Measurements from ENCODE around the gene CADPS2. TPM values are rescaled to one million over a fixed set of nuclear protein-coding genes. Genes with fewer than 3 reads are reported as not detected.

Gene CADPS2
- total RNA-seq, 1 donor from 2014 or later = 20.9 TPM

DNA sequence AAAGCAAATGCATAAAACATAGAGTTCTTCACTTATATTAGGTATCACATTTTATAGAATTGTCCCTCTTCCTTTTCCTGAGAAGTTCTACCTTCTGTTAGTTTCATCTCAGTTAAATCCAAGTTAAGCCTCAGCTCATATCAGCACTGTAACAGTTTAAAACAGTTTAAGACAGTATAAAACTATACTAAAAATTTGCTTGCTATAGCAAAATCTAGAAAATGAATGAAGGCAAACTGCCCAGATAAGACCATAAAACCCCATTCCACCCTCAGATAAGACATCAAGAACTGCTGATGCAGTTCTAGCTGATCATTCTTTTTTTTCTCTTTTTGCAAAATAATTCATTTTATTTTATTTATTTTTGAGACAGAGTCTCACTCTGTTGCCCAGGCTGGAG is 364.5 kb downstream of the CADPS2 start:
- no peak for DNase-seq

DNA sequence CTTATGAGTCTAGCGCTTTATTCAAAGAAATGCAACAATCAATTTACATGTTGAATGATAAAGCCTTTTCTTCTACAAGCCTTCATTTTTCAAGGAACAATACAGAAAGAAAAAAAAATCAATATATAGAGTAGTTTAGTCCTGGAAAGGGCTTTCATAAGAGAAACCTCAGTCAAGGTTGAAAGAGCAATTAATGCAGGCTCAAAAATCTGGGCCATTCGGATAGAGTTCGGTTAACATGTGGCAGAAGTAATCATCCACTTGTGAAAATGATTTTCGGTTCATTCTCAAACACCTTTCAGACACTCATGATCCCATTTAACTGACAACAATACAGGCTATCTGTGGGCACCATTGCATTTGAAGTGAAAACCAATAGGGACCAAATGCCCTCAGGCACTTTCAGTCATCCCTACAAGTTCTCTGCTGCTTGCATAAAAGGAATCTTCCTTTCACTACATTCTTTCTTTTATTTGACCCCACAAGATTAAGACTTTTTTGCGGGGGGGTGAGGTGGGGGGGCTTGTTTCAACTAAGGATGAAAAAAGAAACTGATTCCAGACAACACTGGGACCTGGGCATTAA is 365.2 kb downstream of the CADPS2 start:
- DNase-seq = no peak

DNA sequence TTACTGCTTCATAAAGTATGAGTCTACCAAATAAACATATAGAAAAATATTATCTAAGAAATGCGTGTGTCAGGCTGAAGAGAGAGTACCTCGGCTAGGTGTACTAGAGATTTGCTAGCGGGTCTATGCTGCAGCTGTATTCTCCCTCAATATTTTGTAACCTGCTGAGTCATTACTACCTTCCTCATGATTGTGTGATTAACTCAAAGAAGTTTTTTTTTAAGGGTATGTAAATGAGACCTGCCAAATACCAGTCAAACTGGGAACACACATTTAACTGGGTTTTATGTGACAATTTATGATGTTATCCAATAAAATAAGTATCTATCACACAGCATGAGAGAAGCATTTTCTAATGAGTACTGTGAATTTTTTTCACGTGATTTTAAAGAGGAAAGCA is 367.8 kb downstream of the CADPS2 start:
- DNase-seq = no peak

DNA sequence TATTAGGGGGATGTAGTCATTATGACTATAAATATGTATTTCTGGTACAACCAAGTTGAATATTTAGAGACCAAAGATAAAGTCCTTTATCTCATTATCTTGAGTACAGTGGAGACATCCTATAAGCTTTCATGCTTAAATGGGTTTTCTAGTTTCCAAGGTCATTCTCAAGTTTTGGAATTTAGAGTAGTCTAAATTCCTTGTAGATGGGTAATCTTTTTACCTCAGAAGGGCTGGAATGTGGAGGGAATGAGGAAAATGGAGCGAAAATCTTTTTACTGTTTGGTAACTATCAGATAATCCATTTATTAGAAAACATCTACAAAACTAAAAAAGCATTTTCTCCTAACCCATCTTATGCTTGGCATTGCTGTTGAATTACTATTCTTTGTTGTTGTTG is 368.7 kb downstream of the CADPS2 start:
- no peak for DNase-seq

DNA sequence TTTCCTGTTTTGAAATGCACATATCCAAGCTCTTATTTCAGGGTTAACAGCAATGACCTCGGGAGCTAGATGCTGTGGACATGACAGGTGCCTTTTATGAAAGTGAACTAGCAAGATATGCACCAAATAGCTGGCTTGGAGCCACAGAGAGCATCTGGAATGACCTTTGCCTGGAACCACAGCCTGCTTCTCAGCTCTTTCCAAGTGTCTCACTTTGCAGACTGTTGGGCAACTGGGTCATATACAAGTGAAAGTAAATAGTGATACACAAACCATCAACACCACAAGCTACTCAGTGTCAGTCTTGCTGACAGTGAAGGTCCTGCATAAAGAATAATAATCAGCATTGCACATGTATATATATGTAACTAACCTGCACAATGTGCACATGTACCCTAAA is 370.9 kb downstream of the CADPS2 start:
- DNase-seq = no peak

DNA sequence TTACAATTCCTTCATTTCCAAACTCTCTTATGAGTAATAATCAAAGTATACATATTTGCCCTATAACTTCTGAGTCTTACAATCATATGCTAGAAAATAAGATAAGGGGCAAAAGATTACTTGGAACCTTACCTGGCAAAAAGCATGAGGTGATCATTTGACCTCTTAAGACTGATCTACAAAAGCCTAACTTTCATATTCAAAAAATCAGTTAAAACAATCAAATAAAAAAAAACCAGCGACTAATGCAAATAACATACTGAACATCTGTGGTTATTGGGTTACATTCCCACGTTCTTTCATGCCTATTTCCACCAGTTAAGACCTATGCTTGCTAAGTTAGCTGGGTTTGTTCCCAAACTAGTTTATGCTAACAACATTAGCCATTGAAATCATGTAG is 375.0 kb downstream of the CADPS2 start:
- no peak for DNase-seq

DNA sequence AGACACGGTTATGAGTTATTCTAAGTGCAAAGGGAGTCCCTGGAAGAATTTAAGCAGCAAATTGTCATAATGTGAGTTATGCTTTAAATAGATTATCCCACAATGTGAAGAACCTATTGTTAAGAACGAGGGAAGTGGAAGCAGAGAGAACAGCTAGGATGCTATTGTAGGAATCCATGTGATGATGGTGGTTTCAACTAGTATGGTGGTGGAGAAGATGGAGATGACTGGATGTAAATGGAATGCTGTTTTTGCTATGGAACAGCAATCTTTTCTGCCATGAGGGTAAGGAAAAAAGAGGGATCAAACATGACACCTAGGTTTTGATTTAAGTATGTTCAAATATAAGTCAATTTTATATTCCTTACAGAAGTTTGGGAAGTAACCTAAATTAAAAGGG is 378.7 kb downstream of the CADPS2 start:
- no peak for DNase-seq

DNA sequence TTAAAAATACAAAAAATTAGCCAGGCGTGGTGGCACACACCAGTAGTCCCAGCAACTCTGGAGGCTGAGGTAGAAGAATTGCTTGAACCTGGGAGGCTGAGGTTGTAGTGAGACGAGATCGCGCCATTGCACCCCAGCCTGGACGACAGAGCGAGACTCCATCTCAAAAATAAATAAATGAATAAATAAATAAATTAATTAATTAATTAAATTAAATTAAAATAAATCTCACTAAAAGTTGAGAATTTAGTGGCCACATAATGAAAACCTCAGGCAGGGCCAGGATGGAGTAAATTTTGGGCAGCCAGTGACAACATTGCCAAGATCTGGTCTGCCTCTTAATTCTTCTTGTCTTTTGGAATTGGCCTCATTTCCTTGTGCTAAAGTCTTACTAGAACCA is 394.3 kb downstream of the CADPS2 start:
- DNase-seq = no peak

DNA sequence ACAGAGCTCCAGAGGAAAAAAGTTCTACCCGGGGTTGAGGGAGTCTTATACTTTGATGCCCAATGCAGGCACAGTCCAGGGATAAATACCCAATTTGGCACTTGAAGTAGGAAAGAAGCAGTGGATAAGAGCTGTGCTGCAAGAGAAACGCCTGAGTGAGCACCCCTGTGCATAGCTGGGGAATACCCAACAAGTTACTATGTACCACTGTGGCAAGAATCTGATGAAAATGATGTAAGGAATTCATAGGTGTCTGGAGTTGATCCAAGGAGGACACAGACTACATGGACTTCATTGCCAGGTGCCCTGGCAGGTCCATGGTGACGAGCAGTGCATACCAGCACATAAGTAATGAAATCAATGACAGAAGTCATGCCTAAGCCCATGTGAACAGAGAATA is 398.0 kb downstream of the CADPS2 start:
- no peak for DNase-seq

DNA sequence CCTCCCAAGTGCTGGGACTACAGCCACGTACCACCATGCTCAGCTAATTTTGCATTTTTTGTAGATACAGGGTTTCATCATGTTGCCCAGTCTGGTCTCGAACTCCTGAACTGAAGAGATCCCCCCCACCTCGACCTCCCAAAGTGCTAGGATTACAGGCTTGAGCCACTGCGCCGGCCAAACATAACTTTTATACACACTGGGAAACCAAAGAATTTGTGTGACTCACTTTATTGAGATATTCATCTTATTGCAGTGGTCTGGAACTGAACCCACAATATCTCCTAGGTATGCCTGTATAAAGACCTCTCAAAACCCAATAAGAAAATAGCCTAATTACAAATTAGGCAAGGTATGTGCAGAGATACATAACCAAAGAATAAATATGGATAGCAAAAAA is 399.1 kb downstream of the CADPS2 start:
- DNase-seq = no peak

DNA sequence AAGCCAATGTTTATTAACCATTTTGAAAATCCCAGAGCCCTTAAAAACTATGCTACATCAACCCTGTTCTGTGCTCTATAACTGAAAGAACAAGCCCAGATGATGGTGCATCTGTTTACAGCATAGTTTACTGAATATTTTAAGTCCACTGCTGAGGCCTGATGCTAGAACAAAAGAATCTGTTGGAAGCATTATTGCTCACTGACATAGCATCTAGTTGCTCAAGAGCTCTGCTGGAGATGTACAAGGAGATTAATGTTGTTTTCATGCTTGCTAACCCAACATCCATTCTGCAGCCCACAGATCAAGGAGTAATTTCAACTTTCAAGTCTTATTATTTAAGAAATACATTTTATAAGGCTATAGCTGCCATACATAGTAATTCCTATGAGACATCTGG is 400.4 kb downstream of the CADPS2 start:
- no peak for DNase-seq

DNA sequence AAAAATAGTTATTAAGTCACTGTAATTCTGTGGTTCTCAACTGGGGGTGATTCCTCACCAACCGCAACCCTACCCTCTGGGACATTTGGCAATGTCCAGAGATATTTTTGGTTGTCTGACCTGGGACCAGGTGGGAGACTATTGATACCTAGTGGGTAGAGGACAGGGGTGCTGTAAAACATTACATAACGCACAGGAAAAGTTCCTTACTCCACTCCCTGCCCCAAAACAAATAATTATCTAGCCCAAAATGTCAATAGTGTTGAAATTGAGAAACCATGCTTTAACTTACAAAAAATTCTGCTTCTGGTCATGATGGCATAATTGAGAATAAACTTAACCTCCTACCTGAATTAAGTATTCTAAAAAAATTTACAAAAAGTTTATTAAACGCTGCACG is 404.0 kb downstream of the CADPS2 start:
- no peak for DNase-seq

DNA sequence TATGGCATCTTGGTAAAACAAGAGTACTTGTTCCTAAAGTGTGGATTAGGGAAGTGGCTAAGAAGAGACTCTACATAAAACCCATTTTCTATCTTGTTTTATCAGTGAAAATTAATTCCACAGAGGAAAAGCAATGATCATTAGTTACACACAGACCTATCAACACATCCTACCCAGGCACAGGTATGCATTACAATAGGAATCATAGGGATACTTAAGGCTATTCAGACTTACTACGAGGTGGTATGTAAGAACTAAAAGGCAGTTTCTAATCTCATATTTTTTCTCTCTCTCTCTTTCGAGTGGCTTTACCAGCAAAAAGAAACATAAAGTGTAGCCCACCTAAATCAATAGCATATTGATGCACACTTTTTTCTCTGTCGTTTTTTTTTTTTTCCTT is 415.4 kb downstream of the CADPS2 start:
- no peak for DNase-seq

DNA sequence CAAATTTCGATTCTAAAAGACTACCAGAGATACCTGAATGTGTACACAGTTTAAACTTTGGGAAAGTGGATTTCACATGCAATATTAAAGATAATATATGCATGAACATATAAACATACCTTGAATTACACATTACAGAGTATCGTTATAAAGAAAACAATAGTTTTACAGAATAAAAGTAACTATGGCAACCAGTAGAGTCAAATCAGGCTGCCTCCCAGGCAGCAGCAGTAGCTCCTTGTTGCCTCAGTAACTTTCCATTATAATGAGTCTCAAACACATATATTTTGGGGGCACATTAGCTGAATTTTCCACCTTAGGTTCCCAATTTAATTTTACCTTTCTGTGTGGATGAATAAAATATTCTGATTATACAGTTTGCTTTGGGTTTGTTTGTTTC is 417.3 kb downstream of the CADPS2 start:
- no peak for DNase-seq

DNA sequence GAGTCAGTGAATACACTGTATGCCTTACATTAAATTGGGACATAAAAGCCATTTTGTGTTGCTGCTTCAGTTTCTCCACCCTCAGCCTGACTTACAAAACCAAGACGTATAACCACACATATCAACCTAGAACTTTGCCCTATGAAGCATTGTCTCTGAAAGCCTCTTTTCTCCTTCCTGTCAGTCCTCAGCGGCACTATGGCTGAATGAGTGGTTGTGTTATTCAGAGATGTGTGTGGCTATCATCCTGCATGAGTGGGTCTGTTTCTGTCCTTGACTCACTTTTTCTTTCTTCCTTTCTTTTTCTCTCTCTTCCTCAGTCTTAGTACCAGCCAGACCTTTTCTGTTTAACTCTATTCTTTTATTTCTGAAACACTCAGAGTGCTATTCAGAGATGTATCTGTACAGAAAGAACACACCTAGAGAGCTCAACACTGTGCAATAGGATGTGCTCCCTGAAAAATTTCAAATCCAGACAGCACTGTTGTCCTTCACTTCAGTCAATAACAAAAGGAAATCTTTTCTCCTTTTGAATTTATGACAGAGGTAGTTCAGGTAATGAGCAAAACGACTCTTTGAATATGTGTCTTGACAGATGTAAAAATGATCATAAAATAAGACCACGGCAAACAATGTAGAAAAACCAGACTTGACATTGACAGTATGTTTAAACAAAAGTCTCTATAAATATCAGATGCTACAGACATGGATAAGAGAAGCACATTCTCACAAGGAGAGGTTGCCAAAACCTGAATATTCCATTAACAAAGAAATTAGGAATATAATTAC is 418.4 kb downstream of the CADPS2 start:
- no peak for DNase-seq

DNA sequence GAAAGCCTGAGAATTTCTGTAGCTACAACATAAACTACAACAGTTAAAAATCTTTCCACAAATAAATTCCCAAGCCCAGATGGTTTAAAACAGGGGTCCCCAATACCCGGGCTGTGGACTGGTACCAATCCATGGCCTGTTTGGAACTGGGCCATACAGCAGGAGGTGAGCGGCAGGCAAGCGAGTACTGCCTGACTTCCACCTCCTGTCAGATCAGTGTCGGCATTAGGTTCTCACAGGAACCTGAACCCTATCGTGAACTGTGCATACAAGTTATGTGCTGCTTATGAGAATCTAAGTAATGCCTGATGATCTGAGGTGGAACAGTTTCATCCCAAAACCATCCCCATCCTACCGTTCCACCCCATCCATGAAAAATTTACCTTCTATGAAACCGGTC is 421.0 kb downstream of the CADPS2 start:
- no peak for DNase-seq

DNA sequence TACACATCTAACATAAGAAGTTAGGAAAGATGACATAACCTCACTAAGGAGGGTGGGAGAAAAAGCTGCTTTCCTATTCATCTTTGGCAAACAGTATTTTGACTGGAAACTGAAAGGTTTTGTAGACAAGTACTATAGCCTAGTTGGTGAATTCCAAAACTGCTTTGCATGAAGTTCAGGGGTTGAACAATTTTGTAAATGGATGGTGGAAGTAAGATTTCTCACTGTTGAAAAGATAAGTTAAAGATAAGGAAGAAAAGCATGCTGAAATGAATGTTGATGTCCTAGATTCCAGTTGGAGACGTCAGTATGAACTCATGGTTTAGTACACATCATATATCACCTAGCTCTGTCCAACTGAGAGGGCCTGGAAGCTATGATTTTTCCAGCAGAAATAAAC is 422.6 kb downstream of the CADPS2 start:
- DNase-seq = no peak

DNA sequence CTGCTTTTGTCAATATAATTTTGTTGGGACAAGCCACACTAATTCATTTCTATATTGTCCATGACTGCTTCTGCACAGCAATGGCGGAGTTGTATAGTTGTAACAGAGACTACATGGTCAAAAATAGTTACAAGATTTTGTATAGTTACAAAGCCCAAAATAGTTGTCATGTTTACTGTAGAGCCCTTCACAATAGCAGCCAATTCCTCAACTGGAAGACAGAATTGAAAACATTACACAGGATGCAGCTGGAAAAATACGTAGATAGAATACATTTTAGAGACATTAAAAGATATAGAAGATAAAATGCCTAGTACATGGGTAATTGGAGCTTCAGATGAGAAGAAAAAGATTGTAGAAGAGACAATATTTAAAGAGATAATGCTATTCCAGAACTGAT is 425.3 kb downstream of the CADPS2 start:
- DNase-seq = no peak

DNA sequence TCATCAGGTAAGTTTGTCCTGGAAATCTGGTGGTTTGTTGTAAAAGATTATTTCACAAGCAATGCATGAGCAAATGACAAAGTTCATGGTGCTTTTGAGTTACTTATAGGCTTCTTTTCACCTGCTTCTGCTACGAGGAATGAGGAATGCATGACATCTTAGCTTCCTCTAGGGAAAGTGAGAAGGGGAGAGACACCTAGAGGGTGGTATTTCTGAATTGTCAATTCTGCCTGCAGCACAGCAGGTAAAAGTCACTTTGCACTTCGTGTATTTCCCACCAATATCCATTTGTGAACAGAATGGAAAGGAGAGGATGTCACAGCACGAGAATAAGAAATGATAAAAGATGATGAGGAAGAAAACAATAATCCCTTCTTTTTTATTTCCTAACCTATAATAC is 428.3 kb downstream of the CADPS2 start:
- DNase-seq = no peak

DNA sequence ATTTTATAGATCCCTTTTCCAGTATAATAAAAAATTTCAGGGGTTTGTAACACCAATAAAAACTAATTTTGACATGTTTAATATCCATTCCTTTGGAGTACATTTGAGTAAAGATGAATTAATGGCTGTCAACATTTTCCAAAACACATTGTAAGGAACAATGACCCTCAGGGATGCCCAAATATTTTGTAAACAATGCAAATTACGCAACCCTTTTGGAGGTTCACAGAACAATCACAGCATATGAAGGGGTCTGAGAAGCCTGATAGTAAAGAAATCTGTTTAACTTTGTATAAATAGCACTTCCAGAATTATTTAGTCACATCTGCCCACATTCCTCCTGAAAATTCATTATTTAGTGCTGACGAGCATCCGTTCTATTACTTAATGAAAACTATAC is 428.9 kb downstream of the CADPS2 start:
- DNase-seq = no peak

DNA sequence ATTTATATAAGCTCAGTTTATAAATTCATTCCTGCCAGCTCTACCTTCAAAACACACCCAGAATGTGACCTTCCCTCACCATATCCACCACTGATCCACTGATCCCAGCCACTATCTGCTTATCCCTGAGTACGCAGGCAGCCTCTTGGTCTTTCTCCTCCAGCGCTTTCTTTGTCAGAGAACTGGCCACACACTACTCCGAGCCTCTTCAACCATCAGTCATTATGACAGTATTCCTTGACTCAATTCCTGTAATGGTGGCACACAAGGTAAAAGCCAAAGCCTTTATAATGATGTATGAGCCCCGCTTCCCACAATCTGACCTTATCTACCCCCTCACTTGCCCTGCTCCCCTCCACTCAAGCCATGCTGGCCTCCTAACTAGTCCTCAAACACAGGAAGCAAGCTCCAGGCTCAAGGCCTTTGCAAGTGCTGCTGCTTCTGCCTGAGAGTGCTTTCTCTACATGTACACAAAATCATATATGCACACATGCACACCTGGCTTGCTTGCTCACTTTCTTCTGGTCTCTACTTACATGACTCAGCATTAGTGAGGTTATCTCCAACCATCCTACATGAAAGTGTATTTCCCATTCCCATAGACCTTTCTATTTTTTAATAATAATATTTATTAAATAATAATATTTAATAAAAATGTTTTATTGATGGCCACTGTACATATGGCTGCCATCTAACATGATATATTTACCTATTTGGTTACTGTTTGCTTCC is 431.3 kb downstream of the CADPS2 start:
- DNase-seq = no peak

DNA sequence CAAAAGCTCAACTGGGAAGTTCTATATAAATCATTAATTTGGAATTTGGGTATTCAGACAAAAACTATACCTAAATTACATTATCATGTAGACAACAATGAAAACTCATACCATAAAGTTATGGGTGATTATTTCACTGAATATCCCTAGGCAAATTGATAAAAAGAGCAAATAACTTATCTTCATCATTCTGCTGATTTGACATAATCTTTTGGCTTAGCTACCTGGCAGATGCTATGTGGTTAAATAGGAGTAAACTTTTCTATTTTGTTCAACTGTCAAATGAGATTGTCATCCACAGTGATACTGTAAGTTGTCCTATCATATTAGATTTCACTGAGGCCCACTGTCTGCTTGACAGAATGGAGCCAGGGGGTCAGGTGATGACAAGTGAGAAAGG is 432.8 kb downstream of the CADPS2 start:
- DNase-seq = no peak

DNA sequence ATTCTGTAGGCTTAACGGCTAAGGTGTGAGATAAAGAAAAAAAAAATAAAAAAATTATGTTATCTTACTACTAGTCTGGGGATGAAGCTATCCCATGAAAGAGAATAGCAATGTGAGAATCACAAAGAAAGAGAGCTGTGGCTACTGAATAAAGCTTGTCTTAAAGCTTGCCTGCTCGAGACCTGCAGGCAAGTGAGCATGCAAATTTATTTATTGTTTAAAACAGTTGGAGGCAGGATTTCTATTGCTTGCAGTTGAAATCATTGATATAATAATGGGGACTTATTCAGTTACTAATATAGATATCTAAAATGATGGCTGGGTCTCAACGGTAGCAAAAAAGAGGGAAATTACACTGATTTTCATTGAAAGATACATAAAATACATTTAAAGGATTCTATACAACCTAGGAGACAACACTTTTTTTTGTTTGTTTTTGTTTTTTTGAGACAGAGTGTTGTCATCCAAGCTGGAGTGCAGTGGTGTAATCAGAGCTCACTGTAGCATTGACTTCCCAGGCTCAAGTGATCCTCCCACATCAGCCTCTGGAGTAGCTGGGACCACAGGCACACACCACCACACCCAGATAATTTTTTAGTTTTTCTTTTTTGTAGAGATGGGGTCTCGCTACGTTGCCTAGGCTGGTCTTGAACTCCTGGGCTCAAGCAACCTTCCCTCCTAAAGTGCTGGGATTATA is 437.2 kb downstream of the CADPS2 start:
- no peak for DNase-seq
